ENCODE results near the gene PAXX. TPM values are rescaled to one million over a fixed set of nuclear protein-coding genes. Genes with fewer than 3 reads are reported as not detected.

The PAXX gene
- total RNA-seq, 1 donor from 2014 or later, result 15.3 TPM

- DNase-seq (ENCODE audit: low read depth) (no peak), FAIRE-seq (no peak)
- H3K9ac ChIP-seq (ENCODE audit: low read length), result no peak overlapping the region
- H4K20me1 ChIP-seq (ENCODE audit: insufficient read depth, low read length), result peaks cover 25% of the 10 kb centered on the region
- no peaks in the 10 kb centered on the region for H3K36me3 Mint-ChIP-seq (ENCODE audit: low read depth, unreplicated experiment)
- no peaks in the 10 kb centered on the region for H3K9me3 Mint-ChIP-seq (ENCODE audit: unreplicated experiment)
- H3K27me3 ChIP-seq (ENCODE audit: insufficient read depth, low read length), result no peaks in the 10 kb centered on the region
- no peak overlapping the region for H3K27ac Mint-ChIP-seq (ENCODE audit: unreplicated experiment)
- H3K36me3 ChIP-seq (ENCODE audit: insufficient read depth, low read length), result no peaks in the 10 kb centered on the region
- H3K27me3 Mint-ChIP-seq (ENCODE audit: low read depth, unreplicated experiment), result peaks cover 6% of the 10 kb centered on the region
- no peaks in the 10 kb centered on the region for H3K9me3 ChIP-seq (ENCODE audit: insufficient read depth, low read depth, low read length)
- H3K27ac ChIP-seq (ENCODE audit: low read depth, low read length), result no peak overlapping the region
- no peak overlapping the region for H3K4me2 ChIP-seq (ENCODE audit: low read length)
- peaks cover 15% of the 10 kb centered on the region for H3K4me1 ChIP-seq (ENCODE audit: insufficient read depth, low read length)
- no peak for TF ChIP-seq EZH2 (IDR thresholded peaks at IDR 0.05; ENCODE audit: insufficient read depth, low read length)
- no peak for TF ChIP-seq CTCF (IDR thresholded peaks at IDR 0.05; ENCODE audit: insufficient read depth, low read depth, low read length)
- H3K79me2 ChIP-seq (ENCODE audit: insufficient read depth, low read length), result no peaks in the 10 kb centered on the region
- no peak overlapping the region for H3K4me3 Mint-ChIP-seq (ENCODE audit: unreplicated experiment)
- H3K4me3 ChIP-seq (ENCODE audit: insufficient read depth, low read depth, low read length), result no peak overlapping the region
- no peaks in the 10 kb centered on the region for H3K4me1 Mint-ChIP-seq (ENCODE audit: low read depth, unreplicated experiment)
- H2AFZ ChIP-seq (ENCODE audit: low read depth, low read length), result no peak overlapping the region
Measured at GRCh38 chr9:137030006-137030405, 37.8 kb downstream of the PAXX start.

DNA sequence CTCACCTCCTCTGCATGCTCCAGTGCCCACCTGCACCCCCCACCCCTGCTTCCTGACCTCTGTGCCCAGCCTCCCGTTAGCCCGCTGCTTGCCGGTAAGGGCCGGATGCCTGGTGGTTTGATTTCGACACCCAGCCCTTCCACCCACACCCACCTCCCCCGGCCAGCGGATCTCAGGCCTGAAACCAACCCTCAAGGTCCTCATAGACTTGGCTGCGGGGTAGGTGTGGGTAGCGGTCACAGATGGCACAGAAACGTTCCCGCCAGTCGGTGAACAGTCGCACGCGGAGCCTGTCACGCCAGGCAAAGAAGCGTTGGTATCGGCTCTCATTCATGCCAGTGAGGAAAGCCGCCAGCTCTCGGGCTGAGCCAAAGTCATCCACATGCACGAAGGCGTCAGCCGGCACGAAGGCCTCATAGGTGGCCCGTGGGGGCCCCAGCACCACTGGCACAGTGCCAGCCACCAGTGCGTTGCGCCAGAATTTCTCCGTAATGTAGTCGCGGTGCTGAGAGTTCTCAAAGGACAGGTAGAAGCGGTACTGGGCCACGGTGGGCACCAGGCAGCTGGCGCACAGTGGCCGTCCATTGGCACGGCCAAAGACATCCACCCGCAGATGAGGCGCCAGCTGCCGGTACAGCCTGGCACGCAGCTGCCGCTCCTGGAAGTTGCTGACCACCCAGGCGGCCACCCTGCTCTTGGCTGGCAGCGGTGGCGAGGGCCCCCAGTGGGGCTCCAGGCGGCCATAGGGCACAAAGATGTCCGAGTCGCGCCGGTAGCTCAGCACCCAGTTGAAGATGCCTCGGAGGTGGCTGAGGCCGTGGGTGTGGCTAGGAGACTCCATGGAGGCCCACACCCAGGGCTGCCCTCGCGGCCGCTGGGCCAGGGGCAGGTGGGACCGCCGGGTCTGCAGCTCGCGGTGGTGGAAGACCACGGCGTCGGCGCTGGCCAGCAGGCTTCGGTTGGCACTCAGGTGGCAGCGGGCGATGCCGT, 38.6 kb downstream of the PAXX start:
- H3K27ac Mint-ChIP-seq (ENCODE audit: unreplicated experiment), result no peak overlapping the region
- no peak for FAIRE-seq

More for the DNA sequence above, 38.6 kb downstream of the PAXX start:
- DNase-seq (ENCODE audit: low read depth), result no peak
- Mint-ChIP-seq H3K4me1 (ENCODE audit: low read depth, unreplicated experiment) (no peaks in the 10 kb centered on the region), H3K36me3 (ENCODE audit: low read depth, unreplicated experiment) (no peaks in the 10 kb centered on the region), H3K9me3 (ENCODE audit: unreplicated experiment) (no peaks in the 10 kb centered on the region), H3K4me3 (ENCODE audit: unreplicated experiment) (no peak overlapping the region), H3K27me3 (ENCODE audit: low read depth, unreplicated experiment) (peaks cover 6% of the 10 kb centered on the region)
- H2AFZ ChIP-seq (ENCODE audit: low read depth, low read length), result no peak overlapping the region
- no peak for TF ChIP-seq CTCF (IDR thresholded peaks at IDR 0.05; ENCODE audit: insufficient read depth, low read depth, low read length)
- TF ChIP-seq EZH2 (IDR thresholded peaks at IDR 0.05; ENCODE audit: insufficient read depth, low read length), result no peak
- H3K36me3 ChIP-seq (ENCODE audit: insufficient read depth, low read length), result no peaks in the 10 kb centered on the region
- H3K27ac ChIP-seq (ENCODE audit: low read depth, low read length), result no peak overlapping the region
- H3K4me1 ChIP-seq (ENCODE audit: insufficient read depth, low read length), result peaks cover 15% of the 10 kb centered on the region
- H3K79me2 ChIP-seq (ENCODE audit: insufficient read depth, low read length), result no peaks in the 10 kb centered on the region
- no peaks in the 10 kb centered on the region for H3K9me3 ChIP-seq (ENCODE audit: insufficient read depth, low read depth, low read length)
- H3K4me3 ChIP-seq (ENCODE audit: insufficient read depth, low read depth, low read length), result no peak overlapping the region
- H4K20me1 ChIP-seq (ENCODE audit: insufficient read depth, low read length), result peaks cover 23% of the 10 kb centered on the region
- no peaks in the 10 kb centered on the region for H3K27me3 ChIP-seq (ENCODE audit: insufficient read depth, low read length)
- no peak overlapping the region for H3K9ac ChIP-seq (ENCODE audit: low read length)
- no peak overlapping the region for H3K4me2 ChIP-seq (ENCODE audit: low read length)

Data from astrocyte (in vitro differentiated cells and primary cell).